ENCODE data around the gene PUM1.

DNA sequence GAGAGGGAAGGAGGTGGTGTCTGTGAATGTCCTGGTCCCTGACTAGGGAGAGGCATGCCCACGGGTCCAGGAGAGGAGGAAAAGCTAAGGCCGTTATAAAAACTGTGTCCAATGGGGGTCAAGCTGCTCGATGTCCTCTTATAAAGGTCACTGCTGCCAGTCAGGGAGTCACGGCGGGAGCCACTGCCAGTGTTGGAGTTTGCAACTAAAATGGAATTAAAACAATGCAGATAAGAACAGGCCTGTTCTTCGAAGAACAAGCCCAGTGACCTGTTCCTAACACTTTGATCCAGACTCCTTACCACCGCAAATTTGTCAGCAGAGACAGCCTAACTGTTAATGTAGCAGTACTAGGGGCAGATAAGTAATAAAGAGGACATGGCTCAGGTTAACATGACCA is 100.8 kb downstream of the PUM1 start:
- TF ChIP-seq, protein P1, sequence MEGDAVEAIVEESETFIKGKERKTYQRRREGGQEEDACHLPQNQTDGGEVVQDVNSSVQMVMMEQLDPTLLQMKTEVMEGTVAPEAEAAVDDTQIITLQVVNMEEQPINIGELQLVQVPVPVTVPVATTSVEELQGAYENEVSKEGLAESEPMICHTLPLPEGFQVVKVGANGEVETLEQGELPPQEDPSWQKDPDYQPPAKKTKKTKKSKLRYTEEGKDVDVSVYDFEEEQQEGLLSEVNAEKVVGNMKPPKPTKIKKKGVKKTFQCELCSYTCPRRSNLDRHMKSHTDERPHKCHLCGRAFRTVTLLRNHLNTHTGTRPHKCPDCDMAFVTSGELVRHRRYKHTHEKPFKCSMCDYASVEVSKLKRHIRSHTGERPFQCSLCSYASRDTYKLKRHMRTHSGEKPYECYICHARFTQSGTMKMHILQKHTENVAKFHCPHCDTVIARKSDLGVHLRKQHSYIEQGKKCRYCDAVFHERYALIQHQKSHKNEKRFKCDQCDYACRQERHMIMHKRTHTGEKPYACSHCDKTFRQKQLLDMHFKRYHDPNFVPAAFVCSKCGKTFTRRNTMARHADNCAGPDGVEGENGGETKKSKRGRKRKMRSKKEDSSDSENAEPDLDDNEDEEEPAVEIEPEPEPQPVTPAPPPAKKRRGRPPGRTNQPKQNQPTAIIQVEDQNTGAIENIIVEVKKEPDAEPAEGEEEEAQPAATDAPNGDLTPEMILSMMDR (IDR thresholded peaks at IDR 0.05) = no peak
- TF ChIP-seq POLR2A (IDR thresholded peaks at IDR 0.05) = no peak
